ENCODE measurements around the gene CCL8.

DNA sequence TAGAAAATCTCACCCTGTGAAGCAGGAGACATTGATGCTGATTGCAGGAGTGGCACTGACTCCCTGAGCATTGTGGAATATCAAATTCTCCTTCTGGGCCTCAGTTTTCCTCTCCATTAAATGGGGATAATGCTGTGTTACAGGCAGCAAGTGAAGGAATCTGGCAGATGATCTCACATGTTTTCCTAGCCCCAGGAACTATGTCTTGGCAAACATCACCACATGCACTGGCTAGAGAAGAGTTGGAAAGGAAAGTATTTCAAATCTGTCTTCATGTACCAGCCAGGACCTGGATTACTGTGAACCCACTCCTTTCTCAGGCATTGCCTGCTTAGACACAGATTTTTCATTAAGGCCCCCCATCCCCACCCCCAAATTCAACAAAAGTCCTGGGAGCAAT lies 13.6 kb upstream of the CCL8 start:
- TF ChIP-seq, protein P1, sequence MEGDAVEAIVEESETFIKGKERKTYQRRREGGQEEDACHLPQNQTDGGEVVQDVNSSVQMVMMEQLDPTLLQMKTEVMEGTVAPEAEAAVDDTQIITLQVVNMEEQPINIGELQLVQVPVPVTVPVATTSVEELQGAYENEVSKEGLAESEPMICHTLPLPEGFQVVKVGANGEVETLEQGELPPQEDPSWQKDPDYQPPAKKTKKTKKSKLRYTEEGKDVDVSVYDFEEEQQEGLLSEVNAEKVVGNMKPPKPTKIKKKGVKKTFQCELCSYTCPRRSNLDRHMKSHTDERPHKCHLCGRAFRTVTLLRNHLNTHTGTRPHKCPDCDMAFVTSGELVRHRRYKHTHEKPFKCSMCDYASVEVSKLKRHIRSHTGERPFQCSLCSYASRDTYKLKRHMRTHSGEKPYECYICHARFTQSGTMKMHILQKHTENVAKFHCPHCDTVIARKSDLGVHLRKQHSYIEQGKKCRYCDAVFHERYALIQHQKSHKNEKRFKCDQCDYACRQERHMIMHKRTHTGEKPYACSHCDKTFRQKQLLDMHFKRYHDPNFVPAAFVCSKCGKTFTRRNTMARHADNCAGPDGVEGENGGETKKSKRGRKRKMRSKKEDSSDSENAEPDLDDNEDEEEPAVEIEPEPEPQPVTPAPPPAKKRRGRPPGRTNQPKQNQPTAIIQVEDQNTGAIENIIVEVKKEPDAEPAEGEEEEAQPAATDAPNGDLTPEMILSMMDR (conservative IDR thresholded peaks at IDR 0.05 in 1 of 2, IDR thresholded peaks at IDR 0.05 in 1 of 2; ENCODE audit: low read depth in 1 of 2, low read length in 2 of 2) = no peak
- TF ChIP-seq EZH2 (IDR thresholded peaks at IDR 0.05; ENCODE audit: low read length, missing control alignments) = no peak
